GM23248 (cell line): Measurements from ENCODE around the gene ZNF488. TPM values are rescaled to one million over a fixed set of nuclear protein-coding genes. Genes with fewer than 3 reads are reported as not detected.

ENCODE experiments used
- DNase-seq: peaks from one replicate; pipeline ENCODE4 v3.0.0-alpha.2; 2015
- H2AFZ ChIP-seq: fragments of 200-600 bp; sonication (generic); 2 replicates; pipeline ENCODE4 v1.6.1; 2016; ENCODE audit warnings: antibody characterized with exemption
- H3F3A ChIP-seq: fragments of 200-600 bp; sonication (generic); 2 replicates; pipeline ENCODE4 v1.6.1; 2016; ENCODE audit warnings: mild to moderate bottlenecking, antibody characterized with exemption, mixed run types; ENCODE audit not compliant: insufficient read depth
- H3K27ac ChIP-seq: fragments of 200-600 bp; sonication (generic); 2 replicates; pipeline ENCODE4 v1.5.1; 2016; ENCODE audit warnings: mild to moderate bottlenecking
- H3K27me3 ChIP-seq: fragments of 200-600 bp; sonication (generic); replicated peaks from 2 replicates; pipeline ENCODE4 v1.6.1; 2016; ENCODE audit warnings: mild to moderate bottlenecking; ENCODE audit not compliant: insufficient read depth
- H3K36me3 ChIP-seq: fragments of 200-600 bp; sonication (generic); 2 replicates; pipeline ENCODE4 v1.6.1; 2016; ENCODE audit warnings: low read depth, mild to moderate bottlenecking
- H3K4me1 ChIP-seq: fragments of 200-600 bp; sonication (generic); 2 replicates; pipeline ENCODE4 v1.6.1; 2016; ENCODE audit warnings: mild to moderate bottlenecking; ENCODE audit not compliant: insufficient read depth
- H3K4me2 ChIP-seq: fragments of 200-600 bp; sonication (generic); one replicate; pipeline ENCODE4 v1.6.1; 2016; ENCODE audit warnings: mild to moderate bottlenecking; ENCODE audit not compliant: unreplicated experiment
- H3K4me3 ChIP-seq: fragments of 200-600 bp; sonication (generic); 2 replicates; pipeline ENCODE4 v1.5.1; 2016; ENCODE audit warnings: mild to moderate bottlenecking
- H3K79me2 ChIP-seq: fragments of 200-600 bp; sonication (generic); 2 replicates; pipeline ENCODE4 v1.6.1; 2016; ENCODE audit warnings: mild to moderate bottlenecking; ENCODE audit not compliant: insufficient read depth
- H3K9ac ChIP-seq: fragments of 200-600 bp; sonication (generic); 2 replicates; pipeline ENCODE4 v1.6.1; 2016; ENCODE audit warnings: mild to moderate bottlenecking
- H3K9me2 ChIP-seq: fragments of 200-600 bp; sonication (generic); 2 replicates; pipeline ENCODE4 v1.6.1; 2016; ENCODE audit warnings: mixed run types, mild to moderate bottlenecking, moderate library complexity; ENCODE audit not compliant: insufficient read depth
- H3K9me3 ChIP-seq: fragments of 200-600 bp; sonication (generic); one replicate; pipeline ENCODE4 v1.6.1; 2017; ENCODE audit warnings: low read depth
- H4K20me1 ChIP-seq: fragments of 200-600 bp; sonication (generic); 2 replicates; pipeline ENCODE4 v1.6.0; 2016; ENCODE audit not compliant: insufficient read depth
- EZH2 ChIP-seq: fragments of 200-600 bp; sonication (generic); IDR thresholded peaks from 2 replicates; pipeline ENCODE4 v1.6.1; 2018; ENCODE audit warnings: antibody characterized with exemption, mild to moderate bottlenecking; ENCODE audit not compliant: insufficient read depth, poor library complexity, severe bottlenecking
- EZH2phosphoT487 ChIP-seq: fragments of 200-600 bp; sonication (generic); IDR thresholded peaks from 2 replicates; pipeline ENCODE4 v1.6.1; 2018; ENCODE audit warnings: antibody characterized with exemption, moderate library complexity, mild to moderate bottlenecking, low read depth; ENCODE audit not compliant: insufficient read depth
- WGBS, 2 experiments: methylation state at CpG; one replicate each; pipeline ENCODE4 v1.1.6; 2015 to 2017; ENCODE audit warnings: low lambda C conversion rate in 2 of 2, low coverage in 1 of 2; ENCODE audit errors: missing lambda C conversion rate in 2 of 2; 5-methylcytosine and 5-hydroxymethylcytosine counted together
- in situ Hi-C: fragments of 300-500 bp; cut with MboI; formaldehyde crosslinking; loops from 2 replicates; pipeline ENCODE4 v1.15.0; 2020
- polyA plus RNA-seq: library from polyadenylated mRNA; unstranded; fragments of >200 nt; fragmentation: Nextera tagmentation; extraction: Ambion mirVana; gene quantifications from 2 replicates; pipeline ENCODE4 v1.2.1, GENCODE V29; 2016
- total RNA-seq: library from RNA; depleted of rRNA; stranded (reverse); fragments of >200 nt; shearing (Covaris generic); gene quantifications from 2 replicates; pipeline ENCODE4 v1.2.3, GENCODE V29; 2014

Gene ZNF488
- total and polyA plus RNA-seq, 2 experiments from 2014 or later = 0.11 TPM; not detected in 1

DNA sequence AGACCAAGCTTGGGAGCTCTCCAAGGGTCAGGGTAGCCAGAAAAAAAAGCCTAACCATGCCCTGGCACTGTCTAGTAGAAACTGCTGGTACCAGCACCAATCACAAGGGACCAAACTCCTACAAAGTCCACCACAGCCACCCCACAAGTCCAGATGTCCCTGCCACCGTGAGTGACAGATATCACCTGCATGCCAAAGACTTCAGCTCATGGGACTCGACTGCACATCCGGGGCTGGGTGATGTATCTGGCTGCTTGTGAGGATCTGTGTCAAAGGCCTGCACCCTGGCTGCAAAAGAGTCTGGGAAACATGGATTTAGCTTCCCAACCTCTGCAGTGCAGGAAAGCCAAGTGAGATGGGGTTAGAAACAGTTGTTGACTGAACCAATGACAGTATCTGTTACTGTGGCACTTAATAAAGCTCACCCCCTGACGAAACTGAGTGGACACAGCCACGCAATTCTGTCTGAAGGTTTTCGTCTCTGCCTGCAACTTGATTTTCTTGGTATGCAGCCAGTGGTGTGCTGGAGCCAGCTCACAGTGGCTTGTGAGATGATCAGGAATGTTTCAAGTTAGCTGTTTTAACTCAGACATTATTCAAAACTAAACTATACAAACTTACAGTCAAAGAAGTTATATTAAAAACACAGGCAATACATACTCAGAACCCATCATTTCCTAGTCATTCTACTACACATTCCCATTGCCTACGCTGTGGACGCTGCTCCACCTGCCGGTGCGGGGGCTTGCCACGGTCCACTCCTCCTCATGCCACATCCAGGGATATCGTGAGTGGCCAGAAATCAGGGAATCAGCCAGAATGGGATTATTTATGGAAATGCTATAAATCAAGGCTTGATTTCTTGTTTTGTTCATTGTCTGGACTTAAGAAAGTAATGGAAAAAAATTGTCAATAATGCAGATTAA, 9.2 kb downstream of the ZNF488 start:
- Histone ChIP-seq H3K9ac (no peak overlapping the region), H2AFZ (no peak overlapping the region), H4K20me1 (no peaks in the 10 kb centered on the region), H3K27ac (no peak overlapping the region), H3K9me3 (no peaks in the 10 kb centered on the region), H3K36me3 (no peaks in the 10 kb centered on the region), H3F3A (no peaks in the 10 kb centered on the region), H3K4me2 (peak overlapping the region; percentile 16), H3K27me3 (peaks cover 38% of the 10 kb centered on the region), H3K4me3 (no peak overlapping the region), H3K9me2 (no peaks in the 10 kb centered on the region), H3K4me1 (no peaks in the 10 kb centered on the region), H3K79me2 (no peaks in the 10 kb centered on the region)
- TF ChIP-seq EZH2 (no peak), EZH2phosphoT487 (no peak)
- in situ Hi-C loops = no loop called here
- peak; percentile 70 for DNase-seq
- WGBS, 2 experiments = 33% methylated on average over 12 of the region's 12 CpGs

DNA sequence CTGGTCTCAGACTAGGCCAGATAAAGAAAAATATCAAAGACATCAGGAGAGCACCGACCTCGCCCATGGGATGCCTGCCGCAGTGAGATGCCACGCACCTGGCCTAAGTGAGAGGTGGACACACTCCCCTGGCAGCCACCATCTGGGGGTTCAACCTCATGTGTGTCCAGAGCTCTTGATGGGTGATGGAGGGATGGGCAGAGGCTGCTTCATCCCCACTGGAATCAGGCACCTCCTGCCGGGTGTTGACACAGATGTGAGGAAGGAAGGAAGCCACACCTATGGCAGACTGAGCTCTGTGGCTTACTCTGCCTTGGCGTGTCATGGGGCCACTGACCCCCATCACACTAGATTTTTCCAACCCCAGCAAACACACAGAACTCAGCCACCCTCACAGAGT, 11.4 kb downstream of the ZNF488 start:
- Histone ChIP-seq H3K4me1 (no peaks in the 10 kb centered on the region), H3K9me2 (no peaks in the 10 kb centered on the region), H3F3A (no peaks in the 10 kb centered on the region), H3K27ac (no peak overlapping the region), H3K36me3 (no peaks in the 10 kb centered on the region), H2AFZ (no peak overlapping the region), H3K4me2 (no peak overlapping the region), H3K9me3 (no peaks in the 10 kb centered on the region), H3K27me3 (peaks cover 20% of the 10 kb centered on the region), H3K9ac (no peak overlapping the region), H4K20me1 (no peaks in the 10 kb centered on the region), H3K4me3 (no peak overlapping the region), H3K79me2 (no peaks in the 10 kb centered on the region)
- no peak for DNase-seq
- TF ChIP-seq EZH2phosphoT487 = no peak
- no peak for TF ChIP-seq EZH2
- WGBS, 2 experiments = 78 to 89% methylated on average over 6 of the region's 6 CpGs
- in situ Hi-C loops = no loop called here

GRCh38 chr10:47371629-47372485, 12.2 kb downstream of the ZNF488 start:
- Histone ChIP-seq H3K27me3 (peaks cover 13% of the 10 kb centered on the region), H3K9me3 (no peaks in the 10 kb centered on the region), H3K27ac (no peak overlapping the region), H3K9ac (no peak overlapping the region), H3K36me3 (no peaks in the 10 kb centered on the region), H3K4me3 (no peak overlapping the region), H4K20me1 (no peaks in the 10 kb centered on the region), H3K9me2 (no peaks in the 10 kb centered on the region), H3F3A (no peaks in the 10 kb centered on the region), H3K79me2 (no peaks in the 10 kb centered on the region), H3K4me2 (no peak overlapping the region), H3K4me1 (no peaks in the 10 kb centered on the region), H2AFZ (no peak overlapping the region)
- no peak for DNase-seq
- no peak for TF ChIP-seq EZH2
- TF ChIP-seq EZH2phosphoT487 = no peak
- WGBS, 2 experiments = 60 to 72% methylated on average over 7 of the region's 7 CpGs
- in situ Hi-C loops = no loop called here

DNA sequence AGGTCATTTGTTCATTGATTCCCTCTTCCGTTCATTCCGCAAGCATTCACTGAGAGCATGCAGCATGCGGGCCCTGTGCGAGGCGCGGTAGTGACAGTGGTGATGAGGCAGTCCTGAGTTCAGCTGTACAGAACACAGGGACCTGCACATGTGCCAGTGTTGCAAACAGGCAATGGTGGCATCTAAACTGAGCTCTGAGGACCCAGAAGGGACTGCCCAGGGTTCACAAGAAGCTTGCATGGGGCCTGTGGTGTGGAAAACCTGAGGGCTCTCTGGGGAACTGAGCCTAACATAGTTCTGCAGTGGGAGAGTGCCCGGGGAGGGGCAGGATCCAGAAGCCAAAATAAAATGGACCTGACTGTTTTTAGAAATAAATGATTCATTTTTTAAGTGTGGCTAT, 13.2 kb downstream of the ZNF488 start:
- H3K27ac ChIP-seq = no peak overlapping the region
- WGBS, 2 experiments = 79 to 81% methylated on average over 7 of the region's 7 CpGs
- H3K4me2 ChIP-seq = no peak overlapping the region
- no peaks in the 10 kb centered on the region for H3F3A ChIP-seq
- H3K9me2 ChIP-seq = no peaks in the 10 kb centered on the region
- no peak overlapping the region for H2AFZ ChIP-seq
- no peak for DNase-seq
- H3K27me3 ChIP-seq = peaks cover 9% of the 10 kb centered on the region
- H4K20me1 ChIP-seq = no peaks in the 10 kb centered on the region
- TF ChIP-seq EZH2phosphoT487 (no peak), EZH2 (no peak)
- H3K9ac ChIP-seq = no peak overlapping the region
- no peaks in the 10 kb centered on the region for H3K9me3 ChIP-seq
- in situ Hi-C loops = no loop called here
- H3K4me3 ChIP-seq = no peak overlapping the region
- no peaks in the 10 kb centered on the region for H3K4me1 ChIP-seq
- H3K36me3 ChIP-seq = no peaks in the 10 kb centered on the region
- H3K79me2 ChIP-seq = no peaks in the 10 kb centered on the region
